Activated T-helper 1 cell treated with anti-CD3 and anti-CD28 coated beads, Interleukin-2, amount 50 U/mL, for 16 hours (primary cell): ENCODE measurements around the gene ENTREP3.
"Not testable (repeated sequence)": the region's sequence is repeated elsewhere in the genome, so short reads cannot be mapped to it uniquely, and the experiment has no call there.

ENCODE experiments used
- DNase-seq, 2 donors: peaks; one replicate each; pipeline ENCODE4 v3.0.0-alpha.2; 2020; ENCODE audit warnings: low read depth in 1 of 2, low spot score in 1 of 2

ENTREP3 gene, protein sequence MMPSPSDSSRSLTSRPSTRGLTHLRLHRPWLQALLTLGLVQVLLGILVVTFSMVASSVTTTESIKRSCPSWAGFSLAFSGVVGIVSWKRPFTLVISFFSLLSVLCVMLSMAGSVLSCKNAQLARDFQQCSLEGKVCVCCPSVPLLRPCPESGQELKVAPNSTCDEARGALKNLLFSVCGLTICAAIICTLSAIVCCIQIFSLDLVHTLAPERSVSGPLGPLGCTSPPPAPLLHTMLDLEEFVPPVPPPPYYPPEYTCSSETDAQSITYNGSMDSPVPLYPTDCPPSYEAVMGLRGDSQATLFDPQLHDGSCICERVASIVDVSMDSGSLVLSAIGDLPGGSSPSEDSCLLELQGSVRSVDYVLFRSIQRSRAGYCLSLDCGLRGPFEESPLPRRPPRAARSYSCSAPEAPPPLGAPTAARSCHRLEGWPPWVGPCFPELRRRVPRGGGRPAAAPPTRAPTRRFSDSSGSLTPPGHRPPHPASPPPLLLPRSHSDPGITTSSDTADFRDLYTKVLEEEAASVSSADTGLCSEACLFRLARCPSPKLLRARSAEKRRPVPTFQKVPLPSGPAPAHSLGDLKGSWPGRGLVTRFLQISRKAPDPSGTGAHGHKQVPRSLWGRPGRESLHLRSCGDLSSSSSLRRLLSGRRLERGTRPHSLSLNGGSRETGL

GRCh38 chr1:155255243-155256007 lies at the start of gene ENTREP3:
ENTREP3 (minus strand) TSS chr1:155255483; CDS start chr1:155254877, 606 bp downstream.
- DNase-seq: peak; percentile 39 to 65

DNA sequence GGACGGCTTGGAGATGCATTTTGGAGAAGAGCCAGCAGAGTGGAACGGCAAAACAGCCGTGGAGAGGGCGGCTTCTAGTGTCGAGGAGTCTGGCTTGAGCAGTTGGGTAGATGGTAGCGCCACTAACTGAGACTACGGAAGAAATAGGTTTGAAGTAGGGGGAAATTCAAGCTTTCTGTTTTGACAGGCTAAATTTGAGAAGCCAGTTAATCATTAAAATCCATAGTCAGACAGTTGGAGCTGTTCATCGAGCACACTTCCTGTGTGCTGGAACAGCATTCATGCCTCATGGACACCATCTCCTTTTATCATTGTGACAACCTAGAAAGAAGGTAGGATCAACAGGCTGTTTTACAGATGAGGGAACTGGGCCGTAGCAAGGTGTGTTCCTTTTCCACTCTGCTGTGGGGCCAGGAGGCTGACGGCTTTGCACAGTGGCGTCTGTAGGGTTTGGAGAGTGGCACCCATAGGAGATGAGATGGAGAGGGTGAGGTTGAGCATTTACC lies 49.3 kb upstream of the ENTREP3 start:
- no peak for DNase-seq

DNA sequence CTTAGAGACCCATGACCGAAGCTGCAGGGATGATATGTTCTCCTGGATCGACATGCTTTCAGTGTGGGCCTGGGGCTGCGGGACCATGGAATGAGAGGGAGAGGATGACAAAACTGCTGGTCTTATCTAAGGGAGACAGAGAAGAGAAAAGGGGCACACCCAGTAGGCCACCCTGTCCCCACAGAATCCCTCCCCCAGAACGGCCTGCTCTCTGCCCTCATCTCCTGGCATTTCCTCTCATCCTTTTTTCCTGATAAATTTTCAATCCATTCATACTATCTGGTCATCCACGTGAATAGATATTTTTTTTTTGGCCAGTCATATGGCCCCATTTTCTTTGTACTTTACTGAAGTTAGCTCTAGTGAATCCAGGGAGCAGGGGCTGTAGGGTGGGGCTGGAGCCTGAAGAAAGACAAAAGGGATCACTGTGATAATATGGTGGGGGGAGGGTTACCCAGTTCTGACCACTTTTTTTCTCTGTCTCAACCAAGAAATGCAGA lies 46.1 kb upstream of the ENTREP3 start, which contains the start of gene PKLR:
TSS of gene PKLR (minus strand) at position 97 of the 500 bp plus-strand sequence. CDS start at position 54, 43 bp downstream.
- no peak for DNase-seq

- DNase-seq: no peak
Observed at GRCh38 chr1:155300553-155301329, 45.5 kb upstream of the ENTREP3 start.

- no peak for DNase-seq
Observed at GRCh38 chr1:155300024-155300423, 44.7 kb upstream of the ENTREP3 start.

DNA sequence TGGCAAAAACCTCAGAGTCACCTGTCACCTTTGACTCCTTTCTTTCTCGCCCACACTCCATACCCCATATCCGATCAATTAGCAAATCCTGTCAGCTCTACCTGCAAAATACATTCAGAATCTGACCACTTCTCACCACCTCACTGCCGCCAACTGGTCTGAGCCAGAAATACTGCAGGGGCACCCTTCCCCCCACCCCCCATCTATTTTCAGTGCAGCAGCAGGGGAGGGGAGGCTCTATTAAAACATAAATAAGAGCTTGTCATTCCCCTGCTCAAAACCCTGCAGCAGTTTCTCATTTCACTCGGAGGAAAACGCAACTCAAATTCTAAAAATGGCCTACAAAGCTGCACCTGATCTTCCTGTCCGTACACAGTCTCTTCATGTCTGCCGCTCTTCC lies 42.1 kb upstream of the ENTREP3 start:
- DNase-seq: no peak

DNA sequence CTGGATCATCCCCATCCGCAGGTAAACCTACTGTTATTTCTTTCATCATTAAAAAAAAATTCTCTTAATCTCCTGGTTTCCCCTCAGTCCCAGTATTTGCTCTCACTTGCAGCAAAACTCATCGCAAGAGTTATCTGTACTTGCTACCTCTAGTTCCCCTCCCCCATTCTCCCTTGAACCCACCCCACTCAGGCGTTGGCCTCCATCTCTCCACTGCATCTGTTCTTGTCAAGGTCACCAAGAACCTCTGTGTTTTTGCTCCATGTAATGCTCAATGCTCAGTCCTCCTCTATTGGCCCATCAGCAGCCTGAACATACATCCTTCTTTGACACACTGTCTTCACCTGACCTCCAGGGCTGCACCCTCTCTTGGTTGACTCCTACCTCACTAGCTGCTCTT lies 41.4 kb upstream of the ENTREP3 start:
- no peak for DNase-seq

DNA sequence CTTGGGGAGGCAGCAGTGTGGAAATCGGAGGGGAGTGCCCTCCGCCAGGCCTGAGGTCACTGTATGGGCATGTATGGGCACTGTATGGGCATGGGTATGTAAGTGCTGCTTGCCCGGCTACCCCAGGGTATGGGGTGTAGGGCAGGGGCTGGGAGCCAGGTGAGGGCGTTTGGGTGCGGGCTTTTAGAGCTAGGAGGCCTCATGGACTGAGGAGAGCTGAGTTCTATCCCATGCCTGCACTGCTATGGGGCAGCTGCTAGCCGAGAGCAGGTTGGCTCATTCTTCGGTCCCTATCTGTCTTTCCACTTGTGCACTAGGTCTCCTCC lies 40.6 kb upstream of the ENTREP3 start:
- no peak for DNase-seq

DNA sequence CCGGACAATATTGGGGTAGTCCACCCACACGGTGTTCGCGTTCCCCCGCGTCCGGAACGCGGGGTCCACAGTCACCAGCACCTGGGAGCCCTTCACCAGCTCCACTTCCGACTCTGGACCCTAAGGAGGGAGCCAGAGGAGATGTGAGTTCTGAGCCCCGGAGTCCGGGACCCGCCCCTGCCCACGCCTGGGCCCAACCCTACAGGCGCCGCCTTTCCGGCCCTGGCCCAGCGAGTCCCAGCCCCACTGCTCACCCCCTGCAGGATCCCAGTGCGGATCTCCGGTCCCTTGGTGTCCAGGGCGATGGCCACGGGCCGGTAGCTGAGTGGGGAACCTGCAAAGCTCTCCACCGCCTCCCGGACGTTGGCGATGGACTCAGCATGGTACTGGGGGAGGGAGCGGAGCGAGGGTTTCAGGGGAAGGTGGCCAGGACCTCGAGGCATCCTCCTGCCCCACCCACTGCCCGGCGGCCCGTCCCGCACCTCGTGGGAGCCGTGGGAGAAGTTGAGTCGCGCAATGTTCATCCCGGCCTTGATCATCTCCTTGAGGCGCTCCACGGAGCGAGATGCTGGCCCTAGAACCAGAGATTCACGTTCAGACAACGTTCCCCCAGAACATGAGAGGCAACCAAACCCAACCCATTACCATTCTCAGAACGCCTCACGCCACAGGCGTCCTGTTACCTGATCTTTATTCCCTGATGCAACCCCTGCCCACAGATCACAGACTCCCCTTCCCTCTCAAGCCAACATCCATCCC lies 40.1 kb upstream of the ENTREP3 start:
- DNase-seq: no peak

GRCh38 chr1:155294520-155295182 lies 39.4 kb upstream of the ENTREP3 start:
- DNase-seq: no peak

- DNase-seq: no peak
Observed at GRCh38 chr1:155293086-155293749, 37.9 kb upstream of the ENTREP3 start.

DNA sequence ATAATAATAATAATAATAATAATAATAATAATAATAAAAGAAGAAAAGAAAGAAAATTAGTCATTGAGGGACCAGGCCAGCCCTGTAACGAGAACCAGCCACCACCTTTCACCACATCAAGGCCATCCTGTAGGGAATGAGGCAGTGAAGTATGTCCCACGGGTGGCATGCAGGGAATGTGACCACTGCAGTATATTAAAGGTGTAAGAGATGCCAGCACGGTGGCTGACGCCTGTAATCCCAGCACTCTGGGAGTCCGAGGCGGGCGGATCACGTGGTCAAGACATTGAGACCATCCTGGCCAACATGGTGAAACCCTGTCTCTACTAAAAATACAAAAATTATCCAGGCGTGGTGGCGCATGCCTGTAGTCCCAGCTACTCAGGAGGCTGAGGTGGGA lies 35.7 kb upstream of the ENTREP3 start:
- DNase-seq: not testable (repeated sequence)

DNA sequence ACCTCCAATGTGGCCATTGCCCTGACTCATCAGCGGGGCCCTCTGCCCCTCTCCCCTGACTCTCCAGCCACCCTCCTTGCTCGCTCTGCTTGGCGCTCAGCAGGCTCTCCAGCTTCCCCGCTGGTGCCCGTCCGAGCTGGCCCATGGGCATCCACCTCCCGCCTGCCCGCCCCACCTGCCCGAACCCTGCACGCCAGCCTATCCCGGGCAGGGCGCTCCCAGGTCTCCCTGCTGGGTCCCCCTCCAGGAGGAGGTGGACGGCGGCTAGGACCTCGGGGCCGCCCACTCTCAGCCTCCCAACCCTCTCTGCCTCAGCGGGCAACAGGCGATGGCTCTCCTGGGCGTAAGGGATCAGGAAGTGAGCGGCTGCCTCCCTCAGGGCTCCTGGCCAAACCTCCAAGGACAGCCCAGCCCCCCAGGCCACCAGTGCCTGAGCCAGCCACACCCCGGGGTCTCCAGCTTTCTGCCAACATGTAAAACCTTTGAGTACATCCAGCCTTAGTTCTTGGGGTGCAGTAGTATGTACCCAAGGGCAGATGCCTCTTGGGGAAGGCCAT lies 32.8 kb upstream of the ENTREP3 start:
- no peak for DNase-seq

DNA sequence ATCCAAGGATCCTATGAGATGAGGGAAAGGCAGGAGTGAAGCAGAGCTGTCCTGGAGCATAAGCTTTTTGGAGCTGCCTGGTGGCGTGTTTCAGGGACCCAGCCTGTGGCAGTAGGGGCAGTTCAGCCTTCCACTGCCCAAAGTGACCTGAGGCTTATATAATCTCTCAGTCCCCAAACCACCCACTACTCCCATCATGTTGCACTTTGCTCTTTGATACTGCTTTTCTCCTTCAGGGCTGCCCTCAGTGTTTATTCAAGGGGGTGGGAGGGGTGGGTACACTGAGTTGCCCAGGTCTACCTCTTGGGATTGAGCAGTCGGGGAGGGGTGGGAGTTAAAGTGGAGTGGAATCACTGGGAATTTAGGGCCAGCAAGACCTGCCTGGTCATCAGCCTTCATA lies 31.3 kb upstream of the ENTREP3 start:
- DNase-seq: no peak

GRCh38 chr1:155285631-155286044 lies 30.4 kb upstream of the ENTREP3 start:
- DNase-seq: no peak

GRCh38 chr1:155285063-155285462 lies 29.8 kb upstream of the ENTREP3 start:
- no peak for DNase-seq

GRCh38 chr1:155284476-155284875 lies 29.2 kb upstream of the ENTREP3 start:
- DNase-seq: no peak

DNA sequence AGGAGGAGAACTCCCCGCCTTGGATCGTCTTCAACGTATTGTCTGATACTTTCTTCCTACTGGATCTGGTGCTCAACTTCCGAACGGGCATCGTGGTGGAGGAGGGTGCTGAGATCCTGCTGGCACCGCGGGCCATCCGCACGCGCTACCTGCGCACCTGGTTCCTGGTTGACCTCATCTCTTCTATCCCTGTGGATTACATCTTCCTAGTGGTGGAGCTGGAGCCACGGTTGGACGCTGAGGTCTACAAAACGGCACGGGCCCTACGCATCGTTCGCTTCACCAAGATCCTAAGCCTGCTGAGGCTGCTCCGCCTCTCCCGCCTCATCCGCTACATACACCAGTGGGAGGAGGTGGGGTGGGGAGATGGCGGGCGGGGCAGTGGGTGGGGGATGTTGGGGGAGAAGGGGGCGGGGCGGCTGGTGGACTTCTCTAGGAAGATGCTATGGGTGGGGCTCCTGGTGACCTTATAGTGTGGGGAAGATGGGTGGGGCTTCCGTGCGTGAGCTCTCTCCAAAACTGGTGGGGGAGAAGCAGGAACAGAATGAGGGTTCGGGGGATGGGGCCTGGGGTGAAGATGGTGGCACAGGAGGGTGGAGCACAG lies 27.3 kb upstream of the ENTREP3 start:
- DNase-seq: no peak
